ENCODE data around the gene PPP3CA. TPM values are rescaled to one million over a fixed set of nuclear protein-coding genes. Genes with fewer than 3 reads are reported as not detected.

PPP3CA gene
- total RNA-seq, 6 experiments from 2014 or later: 12.1 to 14.5 (median 13.1) TPM

DNA sequence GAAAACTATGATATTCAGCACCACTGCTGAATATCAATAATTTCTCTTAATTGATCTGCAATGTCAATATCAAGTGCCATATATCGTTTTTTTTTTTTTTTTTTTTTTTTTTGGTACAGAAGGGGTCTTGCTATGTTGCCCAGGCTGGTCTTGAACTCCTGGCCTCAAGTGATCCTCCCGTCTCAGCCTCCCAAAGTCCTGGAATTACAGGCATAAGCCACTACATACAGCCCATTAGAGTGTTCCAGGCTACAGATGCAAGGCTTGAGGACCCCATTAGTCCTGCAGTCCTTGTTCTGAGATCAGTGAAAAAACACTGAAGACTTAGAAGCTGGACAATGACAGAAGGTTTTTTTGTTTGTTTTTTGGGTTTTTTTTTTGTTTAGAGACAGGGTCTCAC lies 48.3 kb downstream of the PPP3CA start:
- Histone ChIP-seq H3K27me3 (no peaks in the 10 kb centered on the region), H3K4me1 (no peaks in the 10 kb centered on the region), H3K36me3 (no peaks in the 10 kb centered on the region), H3K9me3 (no peaks in the 10 kb centered on the region), H3K4me3 (no peak overlapping the region), H3K27ac (no peak overlapping the region)
- no peak for TF ChIP-seq POLR2A (IDR thresholded peaks at IDR 0.05)
- TF ChIP-seq, protein P1, sequence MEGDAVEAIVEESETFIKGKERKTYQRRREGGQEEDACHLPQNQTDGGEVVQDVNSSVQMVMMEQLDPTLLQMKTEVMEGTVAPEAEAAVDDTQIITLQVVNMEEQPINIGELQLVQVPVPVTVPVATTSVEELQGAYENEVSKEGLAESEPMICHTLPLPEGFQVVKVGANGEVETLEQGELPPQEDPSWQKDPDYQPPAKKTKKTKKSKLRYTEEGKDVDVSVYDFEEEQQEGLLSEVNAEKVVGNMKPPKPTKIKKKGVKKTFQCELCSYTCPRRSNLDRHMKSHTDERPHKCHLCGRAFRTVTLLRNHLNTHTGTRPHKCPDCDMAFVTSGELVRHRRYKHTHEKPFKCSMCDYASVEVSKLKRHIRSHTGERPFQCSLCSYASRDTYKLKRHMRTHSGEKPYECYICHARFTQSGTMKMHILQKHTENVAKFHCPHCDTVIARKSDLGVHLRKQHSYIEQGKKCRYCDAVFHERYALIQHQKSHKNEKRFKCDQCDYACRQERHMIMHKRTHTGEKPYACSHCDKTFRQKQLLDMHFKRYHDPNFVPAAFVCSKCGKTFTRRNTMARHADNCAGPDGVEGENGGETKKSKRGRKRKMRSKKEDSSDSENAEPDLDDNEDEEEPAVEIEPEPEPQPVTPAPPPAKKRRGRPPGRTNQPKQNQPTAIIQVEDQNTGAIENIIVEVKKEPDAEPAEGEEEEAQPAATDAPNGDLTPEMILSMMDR (IDR thresholded peaks at IDR 0.05): no peak
- intact Hi-C loops (cut with DNase I): no loop called here
- WGBS (ENCODE audit: insufficient coverage, low coverage, low lambda C conversion rate, missing lambda C conversion rate): 79% methylated on average over 2 of the region's 2 CpGs
- ATAC-seq: no peak
- no peak for DNase-seq

DNA sequence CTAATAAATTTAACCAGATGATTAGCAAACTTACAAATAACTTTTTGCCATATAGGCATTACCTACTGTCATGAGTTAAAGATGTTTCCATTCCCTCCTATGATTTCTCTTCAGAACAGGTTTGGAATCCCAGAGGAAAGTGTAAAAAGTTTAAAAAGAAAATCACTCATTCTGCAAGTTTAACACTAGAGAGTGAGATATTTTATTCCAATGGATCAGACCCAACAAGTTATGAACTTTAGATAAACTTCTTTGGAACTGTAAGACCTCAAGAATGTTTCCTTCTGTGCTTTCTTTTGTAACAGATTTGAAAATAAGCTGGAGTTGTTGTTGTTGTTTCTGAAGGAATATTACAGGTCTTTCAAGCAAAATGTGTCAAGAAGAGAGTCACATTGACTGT lies 51.6 kb downstream of the PPP3CA start:
- no peak for TF ChIP-seq POLR2A (IDR thresholded peaks at IDR 0.05)
- TF ChIP-seq, protein P1 (IDR thresholded peaks at IDR 0.05): no peak
- H3K36me3 ChIP-seq: no peaks in the 10 kb centered on the region

DNA sequence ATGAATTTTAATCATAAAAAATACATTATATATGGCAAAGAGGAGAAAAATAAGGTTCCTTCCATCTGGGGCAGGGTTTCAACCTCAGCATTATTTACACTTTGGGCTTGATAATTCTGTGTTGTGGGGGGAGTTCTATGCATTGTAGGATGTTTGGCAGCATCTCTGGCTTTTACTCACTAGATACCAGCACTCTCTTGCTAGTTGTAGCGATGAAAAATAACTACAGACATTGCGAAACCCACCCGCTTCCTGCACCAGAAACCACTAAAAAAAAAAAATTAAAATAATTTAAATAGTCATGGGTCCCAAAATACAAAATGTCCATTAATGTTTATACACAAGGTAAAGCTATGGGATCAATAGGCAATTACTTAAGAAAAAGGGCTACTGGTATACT lies 52.7 kb downstream of the PPP3CA start:
- WGBS (ENCODE audit: insufficient coverage, low coverage, low lambda C conversion rate, missing lambda C conversion rate): 90% methylated on average over 3 of the region's 3 CpGs
- intact Hi-C loops (cut with DNase I): no loop called here
- H3K27ac ChIP-seq: no peak overlapping the region
- TF ChIP-seq POLR2A (IDR thresholded peaks at IDR 0.05): no peak
- TF ChIP-seq, protein P1 (IDR thresholded peaks at IDR 0.05): no peak
- no peaks in the 10 kb centered on the region for H3K9me3 ChIP-seq
- H3K27me3 ChIP-seq: no peaks in the 10 kb centered on the region
- DNase-seq (no peak), ATAC-seq (no peak)
- H3K4me1 ChIP-seq: no peaks in the 10 kb centered on the region
- no peaks in the 10 kb centered on the region for H3K36me3 ChIP-seq
- H3K4me3 ChIP-seq: no peak overlapping the region

More for the DNA sequence above, 51.6 kb downstream of the PPP3CA start:
- Histone ChIP-seq H3K4me3 (no peak overlapping the region), H3K27me3 (no peaks in the 10 kb centered on the region), H3K9me3 (no peaks in the 10 kb centered on the region), H3K4me1 (no peaks in the 10 kb centered on the region), H3K27ac (no peak overlapping the region)
- intact Hi-C loops (cut with DNase I): no loop called here
- DNase-seq: no peak
- ATAC-seq: no peak

DNA sequence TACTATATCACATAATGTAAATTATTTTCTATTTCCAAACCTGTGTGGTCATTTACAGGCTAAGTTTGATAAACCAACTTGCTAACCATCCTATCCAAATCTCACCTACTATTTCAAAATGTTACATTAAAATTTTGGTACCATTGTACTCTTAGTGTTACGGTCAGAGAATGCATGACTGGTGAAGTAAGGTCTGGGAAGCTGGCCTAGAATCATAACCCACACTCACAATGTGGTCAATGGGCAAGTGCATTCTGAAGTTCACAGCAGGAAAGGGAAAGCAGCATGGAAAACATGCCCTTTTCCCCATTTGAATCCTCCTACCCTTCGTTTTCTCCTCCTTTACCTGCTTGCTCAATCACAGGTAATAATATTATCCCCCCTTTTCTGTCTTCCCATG lies 54.4 kb downstream of the PPP3CA start:
- Histone ChIP-seq H3K9me3 (peaks cover 0 to 1% (median 0%) of the 10 kb centered on the region in 4 donors), H3K27me3 (no peaks in the 10 kb centered on the region), H3K27ac (no peak overlapping the region), H3K4me3 (no peak overlapping the region), H3K4me1 (no peaks in the 10 kb centered on the region), H3K36me3 (no peaks in the 10 kb centered on the region)
- DNase-seq: no peak
- 92% methylated on average over 2 of the region's 2 CpGs for WGBS (ENCODE audit: insufficient coverage, low coverage, low lambda C conversion rate, missing lambda C conversion rate)
- ATAC-seq: no peak
- intact Hi-C loops (cut with DNase I): no loop called here
- TF ChIP-seq, protein P1 (IDR thresholded peaks at IDR 0.05): no peak
- TF ChIP-seq POLR2A (IDR thresholded peaks at IDR 0.05): no peak

DNA sequence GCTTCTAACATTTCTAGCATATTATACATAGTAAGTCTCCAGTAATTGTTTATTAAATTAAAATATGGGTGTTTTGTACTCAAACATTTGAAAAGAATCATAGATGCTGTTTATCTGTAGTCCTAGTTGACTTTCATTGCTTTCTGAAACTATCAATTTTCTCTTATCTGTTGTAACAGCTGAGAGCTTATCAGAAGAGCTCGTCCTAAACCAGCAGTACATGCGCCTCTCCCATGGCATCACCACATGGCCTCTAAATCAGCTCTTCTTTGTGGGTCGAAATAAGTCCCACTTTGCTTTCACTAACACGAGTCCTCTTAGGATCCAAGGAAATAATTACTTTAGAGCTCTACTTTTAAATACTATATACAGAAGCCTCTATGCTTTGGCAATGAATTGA lies 55.1 kb downstream of the PPP3CA start:
- no peak overlapping the region for H3K27ac ChIP-seq
- ATAC-seq (peak in 1 of 4 donors; percentile 45), DNase-seq (no peak)
- H3K4me3 ChIP-seq: no peak overlapping the region
- no peaks in the 10 kb centered on the region for H3K27me3 ChIP-seq
- intact Hi-C loops (cut with DNase I): no loop called here
- H3K36me3 ChIP-seq: no peaks in the 10 kb centered on the region
- no peak for TF ChIP-seq POLR2A (IDR thresholded peaks at IDR 0.05)
- TF ChIP-seq, protein P1 (IDR thresholded peaks at IDR 0.05): no peak
- H3K9me3 ChIP-seq: peaks cover 0 to 1% (median 0%) of the 10 kb centered on the region in 4 donors
- H3K4me1 ChIP-seq: no peaks in the 10 kb centered on the region
- WGBS (ENCODE audit: insufficient coverage, low coverage, low lambda C conversion rate, missing lambda C conversion rate): 78% methylated on average over 4 of the region's 4 CpGs

Data from right lobe of liver (tissue), 6 donors.